Omental fat pad (tissue), 4 donors: Measurements from ENCODE around the gene ENPP1. TPM values are rescaled to one million over a fixed set of nuclear protein-coding genes. Genes with fewer than 3 reads are reported as not detected.

Experiments used
- ATAC-seq: fragments of 150-250 bp; one replicate; pipeline ENCODE4 v1.9.1; 2016; ENCODE audit warnings: mild to moderate bottlenecking, moderate library complexity; ENCODE audit not compliant: low FRiP score
- DNase-seq: peaks from one replicate; pipeline ENCODE4 v3.0.0-alpha.2; 2019; ENCODE audit warnings: low spot score
- small RNA-seq: library from RNA; depleted of rRNA; stranded (forward); fragments of <200 nt; gene quantifications from one replicate; pipeline ENCODE3, GENCODE V24; 2016
- total RNA-seq, 4 donors: library from RNA; depleted of rRNA; stranded (reverse); fragments of >200 nt; gene quantifications; one replicate each; pipeline ENCODE4 v1.1.0, GENCODE V29; 2016
- TF ChIP-seq, protein P1 (sequence below), 3 donors: fragments of 450-650 bp; IDR thresholded peaks; one replicate each; pipeline ENCODE4 v1.5.1; 2016 to 2017; ENCODE audit warnings: antibody characterized with exemption in 3 of 3, mild to moderate bottlenecking in 3 of 3, moderate library complexity in 2 of 3

ENPP1 gene
- total RNA-seq, 4 donors from 2014 or later = 10.9 to 60.8 (median 19.3) TPM

DNA sequence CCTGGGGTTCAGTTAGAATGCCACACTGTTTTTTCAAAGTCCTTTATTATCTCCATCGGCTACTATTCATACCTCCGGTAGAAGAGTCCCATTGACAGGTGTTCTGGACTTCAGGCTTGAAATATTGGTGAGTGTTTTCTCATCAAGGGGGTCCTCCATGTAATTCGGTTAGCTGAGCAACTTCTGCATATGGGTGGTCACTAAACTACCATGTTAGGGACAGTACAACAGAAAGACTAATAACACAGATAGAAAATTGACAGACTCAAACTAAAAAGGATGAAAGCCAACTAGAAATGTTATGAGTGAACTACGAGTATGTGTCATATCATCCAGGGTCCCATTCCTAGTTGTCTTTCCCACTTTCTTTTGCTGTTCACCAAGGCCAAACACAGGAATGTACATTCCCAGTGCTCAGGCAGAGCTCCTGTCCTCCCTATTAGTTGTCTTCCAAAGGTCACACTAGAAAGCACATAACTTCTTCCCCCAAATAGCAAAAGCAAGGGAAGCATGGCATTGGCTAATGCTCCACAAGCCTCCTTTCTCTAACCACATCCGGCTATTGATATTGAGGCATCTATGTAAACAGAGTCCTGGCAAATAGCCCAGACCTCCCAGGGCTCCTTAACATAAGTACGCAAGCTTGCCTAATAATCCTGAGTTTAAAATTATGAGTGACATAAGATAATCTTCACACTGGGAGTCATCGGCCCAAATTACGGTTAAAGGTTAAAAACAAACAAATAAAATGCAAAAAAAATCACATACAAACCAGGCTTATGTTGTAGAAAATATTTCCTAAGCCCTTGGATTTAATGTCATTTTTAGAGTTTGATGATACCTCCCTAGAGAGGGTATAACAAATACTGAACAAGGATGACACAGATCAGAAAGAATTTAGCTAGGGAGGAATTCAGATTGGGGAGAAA, 130.1 kb downstream of the ENPP1 start:
- TF ChIP-seq, protein P1, sequence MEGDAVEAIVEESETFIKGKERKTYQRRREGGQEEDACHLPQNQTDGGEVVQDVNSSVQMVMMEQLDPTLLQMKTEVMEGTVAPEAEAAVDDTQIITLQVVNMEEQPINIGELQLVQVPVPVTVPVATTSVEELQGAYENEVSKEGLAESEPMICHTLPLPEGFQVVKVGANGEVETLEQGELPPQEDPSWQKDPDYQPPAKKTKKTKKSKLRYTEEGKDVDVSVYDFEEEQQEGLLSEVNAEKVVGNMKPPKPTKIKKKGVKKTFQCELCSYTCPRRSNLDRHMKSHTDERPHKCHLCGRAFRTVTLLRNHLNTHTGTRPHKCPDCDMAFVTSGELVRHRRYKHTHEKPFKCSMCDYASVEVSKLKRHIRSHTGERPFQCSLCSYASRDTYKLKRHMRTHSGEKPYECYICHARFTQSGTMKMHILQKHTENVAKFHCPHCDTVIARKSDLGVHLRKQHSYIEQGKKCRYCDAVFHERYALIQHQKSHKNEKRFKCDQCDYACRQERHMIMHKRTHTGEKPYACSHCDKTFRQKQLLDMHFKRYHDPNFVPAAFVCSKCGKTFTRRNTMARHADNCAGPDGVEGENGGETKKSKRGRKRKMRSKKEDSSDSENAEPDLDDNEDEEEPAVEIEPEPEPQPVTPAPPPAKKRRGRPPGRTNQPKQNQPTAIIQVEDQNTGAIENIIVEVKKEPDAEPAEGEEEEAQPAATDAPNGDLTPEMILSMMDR (IDR thresholded peaks at IDR 0.05) = no peak
- ATAC-seq = no peak
- no peak for DNase-seq

Small RNA genes lying within 50 kb of the gene (small RNA-seq; reads per million reads assigned to genes)
- gene MIR548H5 = not detected
- gene SELENOKP2 = not detected

Other genes starting within 250 kb of the ENPP1 start
- 10 to 100 TPM in 1 of 4 donors, not detected in 3; 14.5 TPM for gene ARG1, start 234.8 kb upstream of the ENPP1 start, total RNA-seq
- gene MED23, start 179.8 kb upstream of the ENPP1 start, total RNA-seq = 10 to 100 TPM; 19.3 to 41.1 (median 21.9) TPM
- under 1 TPM; 0.36 to 0.94 (median 0.61) TPM for gene ENPP3, start 170.7 kb upstream of the ENPP1 start, total RNA-seq
- gene OR2A4, start 106.6 kb upstream of the ENPP1 start, total RNA-seq = under 1 TPM in 2 of 4 donors, not detected in 2; 0.95 to 0.96 TPM
- gene CTAGE9, start 97.0 kb upstream of the ENPP1 start, total RNA-seq = under 1 TPM in 1 of 4 donors, not detected in 3; 0.19 TPM
- gene CCN2, start 143.4 kb downstream of the ENPP1 start, total RNA-seq = 100 to 1,000 TPM in 3 of 4 donors, 10 to 100 TPM in 1; 60.6 to 129 (median 107) TPM